ENCODE measurements around the gene STAT6. TPM values are rescaled to one million over a fixed set of nuclear protein-coding genes. Genes with fewer than 3 reads are reported as not detected.

STAT6 gene
- polyA plus RNA-seq, 2 of the 4 experiments (the other 2 are of a cell fraction): 58.8 to 59.0 TPM

- TF ChIP-seq KDM1A (IDR thresholded peaks at IDR 0.05; ENCODE audit: low read depth) (no peak), ZC3H11A (IDR thresholded peaks at IDR 0.05) (no peak)
These were observed 795 bp downstream of the STAT6 start (continued) for GRCh38 chr12:57110104-57111030.

GRCh38 chr12:57109207-57110103 is 1.7 kb downstream of the STAT6 start:
- FAIRE-seq: no peak

GRCh38 chr12:57107456-57108155 is 3.6 kb downstream of the STAT6 start:
- WGBS (ENCODE audit: missing lambda C conversion rate): 88% methylated on average over 7 of the region's 7 CpGs
- H3K4me3 ChIP-seq: no peak overlapping the region
- no peak overlapping the region for H3K4me2 ChIP-seq
- no peak for TF ChIP-seq FOSB (CRISPR knock-in tag; IDR thresholded peaks at IDR 0.05)
- TF ChIP-seq HMGXB4 (CRISPR knock-in tag; IDR thresholded peaks at IDR 0.05; ENCODE audit: borderline replicate concordance): no peak
- no peak for TF ChIP-seq EP300 (IDR thresholded peaks at IDR 0.05)
- TF ChIP-seq PBX3 (IDR thresholded peaks at IDR 0.05): no peak
- TF ChIP-seq HDAC2 (IDR thresholded peaks at IDR 0.05): no peak
- TF ChIP-seq RARB (CRISPR knock-in tag; IDR thresholded peaks at IDR 0.05): no peak
- POLR2A ChIA-PET: no interaction called here
- H3K27ac ChIP-seq: no peak overlapping the region
- H3K9me3 ChIP-seq: no peaks in the 10 kb centered on the region
- FAIRE-seq (no peak), ATAC-seq (no peak), DNase-seq (ENCODE audit: low read depth in 1 of 2, low spot score in 1 of 2) (no peak)
- CTCF ChIA-PET: interaction anchor here (0.8 to 13.4 kb wide), 6 partner anchors 12 to 76 kb away, joined by 3 to 440 read pairs (median 10); partner anchors contain the start of genes NAB2 and NEMP1
- peaks cover 19% of the 10 kb centered on the region for H3K4me1 ChIP-seq

More at GRCh38 chr12:57109207-57110103, 1.7 kb downstream of the STAT6 start:
- Histone ChIP-seq H3K4me1 (peaks cover 19% of the 10 kb centered on the region), H3K9me3 (no peaks in the 10 kb centered on the region), H3K4me2 (peak overlapping the region; percentile 98), H3K27ac (peak overlapping the region; percentile 92 to 98; a peak in 5 of 6 replicates), H3K4me3 (peak overlapping the region; percentile 59)
- DNase-seq (ENCODE audit: low read depth in 1 of 2, low spot score in 1 of 2): no peak
- ChIA-PET CTCF (interaction anchor here (0.9 to 13.4 kb wide), 5 partner anchors 14 to 73 kb away, joined by 3 to 440 read pairs (median 37); partner anchors contain the start of genes LRP1, NAB2 and NEMP1), POLR2A (interaction anchor here (0.6 to 3.5 kb wide), 5 partner anchors 12 to 60 kb away, joined by 3 to 143 read pairs (median 20); partner anchors contain the start of genes LRP1 and NAB2)
- ATAC-seq: no peak
- no peak for TF ChIP-seq NPAS2 (CRISPR knock-in tag; IDR thresholded peaks at IDR 0.05; ENCODE audit: borderline replicate concordance)
- 0 out of 2 replicates have a peak, but pooled peaks have one; percentile 28 for TF ChIP-seq HDAC2 (IDR thresholded peaks at IDR 0.05)
- TF ChIP-seq ZSCAN20 (CRISPR knock-in tag; IDR thresholded peaks at IDR 0.05): 0 out of 2 replicates have a peak, but pooled peaks have one; percentile 34
- 77% methylated on average over 7 of the region's 7 CpGs for WGBS (ENCODE audit: missing lambda C conversion rate)

GRCh38 chr12:57106021-57106708 is 5.0 kb downstream of the STAT6 start:
- ChIA-PET POLR2A (interaction anchor here (0.8 kb wide), 1 partner anchor 18 kb away, joined by 3 read pairs; no protein-coding TSS in a partner anchor), CTCF (interaction anchor here (0.8 to 13.4 kb wide), 5 partner anchors 11 to 77 kb away, joined by 4 to 440 read pairs (median 16); partner anchors contain the start of genes NAB2 and NEMP1)
- Histone ChIP-seq H3K4me2 (no peak overlapping the region), H3K9me3 (no peaks in the 10 kb centered on the region), H3K4me3 (no peak overlapping the region), H3K27ac (no peak overlapping the region), H3K4me1 (peaks cover 30% of the 10 kb centered on the region)
- no peak for DNase-seq (ENCODE audit: low read depth in 1 of 2, low spot score in 1 of 2)
- ATAC-seq: no peak
- FAIRE-seq: no peak
- WGBS (ENCODE audit: missing lambda C conversion rate): 92% methylated on average over 9 of the region's 9 CpGs
- TF ChIP-seq EHF (CRISPR knock-in tag; IDR thresholded peaks at IDR 0.05): no peak
- TF ChIP-seq FOXS1 (CRISPR knock-in tag; IDR thresholded peaks at IDR 0.05): no peak
- TF ChIP-seq MAFK (IDR thresholded peaks at IDR 0.05; ENCODE audit: partially characterized antibody): no peak
- TF ChIP-seq PBX3 (IDR thresholded peaks at IDR 0.05): no peak
- no peak for TF ChIP-seq MAZ (IDR thresholded peaks at IDR 0.05; ENCODE audit: borderline replicate concordance, low read depth, low read length)

Data from A549 (cell line).